SK-N-SH treated with all-trans-retinoic acid at 6 μM for 48 hours (cell line): ENCODE results near the gene BLOC1S1.

Source experiments
- ATAC-seq: fragments of 200-7000 bp; cut with Tn5 transposase; 3 replicates; pipeline ENCODE4 v1.9.1; 2020; ENCODE audit warnings: mild to moderate bottlenecking, moderate library complexity
- ARNTL ChIP-seq: fragments of 450-650 bp; formaldehyde crosslinking; IDR thresholded peaks from 2 replicates; pipeline ENCODE4 v1.5.0; 2020; ENCODE audit warnings: low read depth, mild to moderate bottlenecking, moderate library complexity, borderline replicate concordance
- BACH2 ChIP-seq: fragments of 250-450 bp; sonication (Bioruptor Pico); IDR thresholded peaks from 2 replicates; pipeline ENCODE4 v1.9.0; 2021; ENCODE audit warnings: mild to moderate bottlenecking, borderline replicate concordance
- CSDC2 ChIP-seq: fragments of 250-450 bp; sonication (Bioruptor Pico); IDR thresholded peaks from 2 replicates; pipeline ENCODE4 v1.5.0; 2020; ENCODE audit warnings: mild to moderate bottlenecking, moderate library complexity
- ESRRG ChIP-seq: fragments of 250-450 bp; sonication (Bioruptor Pico); IDR thresholded peaks from 2 replicates; pipeline ENCODE4 v1.6.1; 2021; ENCODE audit warnings: mild to moderate bottlenecking
- GLIS3 ChIP-seq: fragments of 250-450 bp; sonication (Bioruptor Pico); IDR thresholded peaks from 2 replicates; pipeline ENCODE4 v1.5.0; 2020; ENCODE audit warnings: mild to moderate bottlenecking, moderate library complexity
- ISL1 ChIP-seq: fragments of 250-450 bp; sonication (Bioruptor Pico); IDR thresholded peaks from 2 replicates; pipeline ENCODE4 v2.1.2; 2022; ENCODE audit warnings: mild to moderate bottlenecking, moderate library complexity
- OSR1 ChIP-seq: fragments of 250-450 bp; sonication (Bioruptor Pico); IDR thresholded peaks from 2 replicates; pipeline ENCODE4 v1.8.0; 2022; ENCODE audit warnings: moderate library complexity, mild to moderate bottlenecking, inconsistent platforms
- PPARA ChIP-seq: fragments of 250-450 bp; sonication (Bioruptor Pico); IDR thresholded peaks from 2 replicates; pipeline ENCODE4 v1.5.0; 2020; ENCODE audit warnings: mild to moderate bottlenecking, borderline replicate concordance
- RARB ChIP-seq: fragments of 250-450 bp; sonication (Bioruptor Pico); IDR thresholded peaks from 2 replicates; pipeline ENCODE4 v1.8.0; 2021; ENCODE audit warnings: mild to moderate bottlenecking, moderate library complexity
- SNAI2 ChIP-seq: fragments of 250-450 bp; sonication (Bioruptor Pico); IDR thresholded peaks from 2 replicates; pipeline ENCODE4 v1.5.0; 2020; ENCODE audit warnings: mild to moderate bottlenecking, moderate library complexity
- TCF4 ChIP-seq: fragments of 250-450 bp; sonication (Bioruptor Pico); IDR thresholded peaks from 2 replicates; pipeline ENCODE4 v1.8.0; 2021; ENCODE audit warnings: mild to moderate bottlenecking, moderate library complexity, borderline replicate concordance
- TOX ChIP-seq: fragments of 250-450 bp; sonication (Bioruptor Pico); IDR thresholded peaks from 2 replicates; pipeline ENCODE4 v1.8.0; 2021; ENCODE audit warnings: mild to moderate bottlenecking, moderate library complexity, borderline replicate concordance
- ZFP3 ChIP-seq: fragments of 250-450 bp; sonication (Bioruptor Pico); IDR thresholded peaks from 2 replicates; pipeline ENCODE4 v1.5.0; 2020; ENCODE audit warnings: mild to moderate bottlenecking, moderate library complexity
- ZFP30 ChIP-seq: fragments of 450-650 bp; formaldehyde crosslinking; IDR thresholded peaks from 2 replicates; pipeline ENCODE4 v1.5.0; 2022; ENCODE audit warnings: mild to moderate bottlenecking, moderate library complexity
- ZNF565 ChIP-seq: fragments of 450-650 bp; formaldehyde crosslinking; conservative IDR thresholded peaks from 2 replicates; pipeline ENCODE4 v1.5.0; 2020; ENCODE audit warnings: low read depth, mild to moderate bottlenecking, moderate library complexity
- ZNF70 ChIP-seq: fragments of 450-650 bp; formaldehyde crosslinking; IDR thresholded peaks from 2 replicates; pipeline ENCODE4 v1.5.0; 2020; ENCODE audit warnings: mild to moderate bottlenecking, moderate library complexity
- ZNF8 ChIP-seq: fragments of 450-650 bp; formaldehyde crosslinking; IDR thresholded peaks from 2 replicates; pipeline ENCODE4 v1.5.0; 2020; ENCODE audit warnings: mild to moderate bottlenecking, moderate library complexity
- TF ChIP-seq, protein P1 (sequence below): fragments of 250-450 bp; sonication (Bioruptor Pico); IDR thresholded peaks from 2 replicates; pipeline ENCODE4 v1.5.1; 2021; ENCODE audit warnings: mild to moderate bottlenecking, moderate library complexity
- TF ChIP-seq, protein P2 (sequence below): fragments of 250-450 bp; sonication (Bioruptor Pico); IDR thresholded peaks from 2 replicates; pipeline ENCODE4 v1.8.0; 2021; ENCODE audit warnings: low read depth, mild to moderate bottlenecking, moderate library complexity, borderline replicate concordance
- TF ChIP-seq, protein P3 (sequence below): fragments of 250-450 bp; sonication (Bioruptor Pico); IDR thresholded peaks from 2 replicates; pipeline ENCODE4 v1.5.1; 2020; ENCODE audit warnings: low read depth, mild to moderate bottlenecking, moderate library complexity
- TF ChIP-seq, protein P4 (sequence below): fragments of 250-450 bp; sonication (Bioruptor Pico); IDR thresholded peaks from 2 replicates; pipeline ENCODE4 v1.5.0; 2020; ENCODE audit warnings: mild to moderate bottlenecking, moderate library complexity

The BLOC1S1 gene

GRCh38 chr12:55698241-55698955, 17.4 kb upstream of the BLOC1S1 start:
- TF ChIP-seq, protein P1, sequence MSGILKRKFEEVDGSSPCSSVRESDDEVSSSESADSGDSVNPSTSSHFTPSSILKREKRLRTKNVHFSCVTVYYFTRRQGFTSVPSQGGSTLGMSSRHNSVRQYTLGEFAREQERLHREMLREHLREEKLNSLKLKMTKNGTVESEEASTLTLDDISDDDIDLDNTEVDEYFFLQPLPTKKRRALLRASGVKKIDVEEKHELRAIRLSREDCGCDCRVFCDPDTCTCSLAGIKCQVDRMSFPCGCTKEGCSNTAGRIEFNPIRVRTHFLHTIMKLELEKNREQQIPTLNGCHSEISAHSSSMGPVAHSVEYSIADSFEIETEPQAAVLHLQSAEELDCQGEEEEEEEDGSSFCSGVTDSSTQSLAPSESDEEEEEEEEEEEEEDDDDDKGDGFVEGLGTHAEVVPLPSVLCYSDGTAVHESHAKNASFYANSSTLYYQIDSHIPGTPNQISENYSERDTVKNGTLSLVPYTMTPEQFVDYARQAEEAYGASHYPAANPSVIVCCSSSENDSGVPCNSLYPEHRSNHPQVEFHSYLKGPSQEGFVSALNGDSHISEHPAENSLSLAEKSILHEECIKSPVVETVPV (CRISPR knock-in tag) = no peak
- TF ChIP-seq BACH2 (CRISPR knock-in tag) (no peak), ESRRG (CRISPR knock-in tag) (no peak), TCF4 (CRISPR knock-in tag) (no peak), CSDC2 (no peak), ARNTL (CRISPR knock-in tag) (no peak), ZFP3 (CRISPR knock-in tag) (no peak), RARB (CRISPR knock-in tag) (no peak), PPARA (CRISPR knock-in tag) (no peak), TOX (CRISPR knock-in tag) (no peak), OSR1 (CRISPR knock-in tag) (no peak), ZNF8 (CRISPR knock-in tag) (no peak), GLIS3 (CRISPR knock-in tag) (no peak), ISL1 (CRISPR knock-in tag) (no peak), ZFP30 (CRISPR knock-in tag) (no peak), SNAI2 (no peak)
- TF ChIP-seq, protein P2, sequence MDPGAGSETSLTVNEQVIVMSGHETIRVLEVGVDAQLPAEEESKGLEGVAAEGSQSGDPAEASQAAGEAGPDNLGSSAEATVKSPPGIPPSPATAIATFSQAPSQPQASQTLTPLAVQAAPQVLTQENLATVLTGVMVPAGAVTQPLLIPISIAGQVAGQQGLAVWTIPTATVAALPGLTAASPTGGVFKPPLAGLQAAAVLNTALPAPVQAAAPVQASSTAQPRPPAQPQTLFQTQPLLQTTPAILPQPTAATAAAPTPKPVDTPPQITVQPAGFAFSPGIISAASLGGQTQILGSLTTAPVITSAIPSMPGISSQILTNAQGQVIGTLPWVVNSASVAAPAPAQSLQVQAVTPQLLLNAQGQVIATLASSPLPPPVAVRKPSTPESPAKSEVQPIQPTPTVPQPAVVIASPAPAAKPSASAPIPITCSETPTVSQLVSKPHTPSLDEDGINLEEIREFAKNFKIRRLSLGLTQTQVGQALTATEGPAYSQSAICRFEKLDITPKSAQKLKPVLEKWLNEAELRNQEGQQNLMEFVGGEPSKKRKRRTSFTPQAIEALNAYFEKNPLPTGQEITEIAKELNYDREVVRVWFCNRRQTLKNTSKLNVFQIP (CRISPR knock-in tag) = no peak
- TF ChIP-seq, protein P3, sequence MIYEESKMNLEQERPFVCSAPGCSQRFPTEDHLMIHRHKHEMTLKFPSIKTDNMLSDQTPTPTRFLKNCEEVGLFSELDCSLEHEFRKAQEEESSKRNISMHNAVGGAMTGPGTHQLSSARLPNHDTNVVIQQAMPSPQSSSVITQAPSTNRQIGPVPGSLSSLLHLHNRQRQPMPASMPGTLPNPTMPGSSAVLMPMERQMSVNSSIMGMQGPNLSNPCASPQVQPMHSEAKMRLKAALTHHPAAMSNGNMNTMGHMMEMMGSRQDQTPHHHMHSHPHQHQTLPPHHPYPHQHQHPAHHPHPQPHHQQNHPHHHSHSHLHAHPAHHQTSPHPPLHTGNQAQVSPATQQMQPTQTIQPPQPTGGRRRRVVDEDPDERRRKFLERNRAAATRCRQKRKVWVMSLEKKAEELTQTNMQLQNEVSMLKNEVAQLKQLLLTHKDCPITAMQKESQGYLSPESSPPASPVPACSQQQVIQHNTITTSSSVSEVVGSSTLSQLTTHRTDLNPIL = no peak
- ATAC-seq = no peak

- TF ChIP-seq TCF4 (CRISPR knock-in tag) = no peak
- TF ChIP-seq, protein P2 (CRISPR knock-in tag) = no peak
- no peak for ATAC-seq
These were observed 16.9 kb upstream of the BLOC1S1 start for GRCh38 chr12:55698965-55699364.

DNA sequence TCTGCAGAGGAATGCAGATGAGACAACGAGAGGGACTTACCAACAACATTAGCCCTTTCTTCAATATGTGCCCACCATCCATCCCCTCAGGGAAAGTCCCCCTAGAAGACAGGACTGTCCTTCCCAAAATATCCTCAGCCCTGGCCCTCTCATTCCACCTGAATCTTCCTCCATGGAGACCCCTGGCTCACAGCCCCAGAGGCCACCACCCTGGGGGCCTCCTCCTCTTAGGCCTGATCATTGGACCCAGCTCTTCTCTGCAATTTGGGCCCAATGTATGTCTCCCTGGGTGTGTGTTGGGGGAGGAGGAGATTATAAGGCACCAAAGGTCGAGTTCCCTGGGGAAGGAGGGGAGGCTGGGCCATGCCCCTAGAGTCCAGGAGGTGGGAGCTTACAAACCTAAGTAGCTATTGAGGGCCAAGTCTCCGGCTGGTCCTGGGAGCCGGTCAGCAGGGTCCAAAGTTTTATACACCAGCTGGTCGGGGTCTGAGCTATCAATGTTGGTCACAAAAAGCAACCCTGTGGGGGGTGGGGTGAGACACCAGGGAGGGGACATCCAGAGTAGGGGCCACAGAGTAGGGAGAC, 16.3 kb upstream of the BLOC1S1 start:
- no peak for ATAC-seq
- no peak for TF ChIP-seq ZNF8 (CRISPR knock-in tag)
- TF ChIP-seq, protein P1 (CRISPR knock-in tag) = no peak
- no peak for TF ChIP-seq BACH2 (CRISPR knock-in tag)
- no peak for TF ChIP-seq ARNTL (CRISPR knock-in tag)
- no peak for TF ChIP-seq TCF4 (CRISPR knock-in tag)
- no peak for TF ChIP-seq ESRRG (CRISPR knock-in tag)
- TF ChIP-seq ZNF565 (CRISPR knock-in tag) = no peak
- TF ChIP-seq, protein P4, sequence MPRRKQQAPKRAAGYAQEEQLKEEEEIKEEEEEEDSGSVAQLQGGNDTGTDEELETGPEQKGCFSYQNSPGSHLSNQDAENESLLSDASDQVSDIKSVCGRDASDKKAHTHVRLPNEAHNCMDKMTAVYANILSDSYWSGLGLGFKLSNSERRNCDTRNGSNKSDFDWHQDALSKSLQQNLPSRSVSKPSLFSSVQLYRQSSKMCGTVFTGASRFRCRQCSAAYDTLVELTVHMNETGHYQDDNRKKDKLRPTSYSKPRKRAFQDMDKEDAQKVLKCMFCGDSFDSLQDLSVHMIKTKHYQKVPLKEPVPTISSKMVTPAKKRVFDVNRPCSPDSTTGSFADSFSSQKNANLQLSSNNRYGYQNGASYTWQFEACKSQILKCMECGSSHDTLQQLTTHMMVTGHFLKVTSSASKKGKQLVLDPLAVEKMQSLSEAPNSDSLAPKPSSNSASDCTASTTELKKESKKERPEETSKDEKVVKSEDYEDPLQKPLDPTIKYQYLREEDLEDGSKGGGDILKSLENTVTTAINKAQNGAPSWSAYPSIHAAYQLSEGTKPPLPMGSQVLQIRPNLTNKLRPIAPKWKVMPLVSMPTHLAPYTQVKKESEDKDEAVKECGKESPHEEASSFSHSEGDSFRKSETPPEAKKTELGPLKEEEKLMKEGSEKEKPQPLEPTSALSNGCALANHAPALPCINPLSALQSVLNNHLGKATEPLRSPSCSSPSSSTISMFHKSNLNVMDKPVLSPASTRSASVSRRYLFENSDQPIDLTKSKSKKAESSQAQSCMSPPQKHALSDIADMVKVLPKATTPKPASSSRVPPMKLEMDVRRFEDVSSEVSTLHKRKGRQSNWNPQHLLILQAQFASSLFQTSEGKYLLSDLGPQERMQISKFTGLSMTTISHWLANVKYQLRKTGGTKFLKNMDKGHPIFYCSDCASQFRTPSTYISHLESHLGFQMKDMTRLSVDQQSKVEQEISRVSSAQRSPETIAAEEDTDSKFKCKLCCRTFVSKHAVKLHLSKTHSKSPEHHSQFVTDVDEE (CRISPR knock-in tag) = no peak
- TF ChIP-seq ZNF70 (CRISPR knock-in tag) = no peak
- no peak for TF ChIP-seq RARB (CRISPR knock-in tag)
- TF ChIP-seq, all 23 proteins: peak for 0
